HG03442 (cell line): ENCODE results near the gene HES7.

Source experiments
- ATAC-seq: cut with Tn5 transposase; IDR thresholded peaks from one replicate; pipeline ENCODE4 v1.9.1; 2021; ENCODE audit warnings: mild to moderate bottlenecking, moderate library complexity; ENCODE audit not compliant: unreplicated experiment

The HES7 gene

DNA sequence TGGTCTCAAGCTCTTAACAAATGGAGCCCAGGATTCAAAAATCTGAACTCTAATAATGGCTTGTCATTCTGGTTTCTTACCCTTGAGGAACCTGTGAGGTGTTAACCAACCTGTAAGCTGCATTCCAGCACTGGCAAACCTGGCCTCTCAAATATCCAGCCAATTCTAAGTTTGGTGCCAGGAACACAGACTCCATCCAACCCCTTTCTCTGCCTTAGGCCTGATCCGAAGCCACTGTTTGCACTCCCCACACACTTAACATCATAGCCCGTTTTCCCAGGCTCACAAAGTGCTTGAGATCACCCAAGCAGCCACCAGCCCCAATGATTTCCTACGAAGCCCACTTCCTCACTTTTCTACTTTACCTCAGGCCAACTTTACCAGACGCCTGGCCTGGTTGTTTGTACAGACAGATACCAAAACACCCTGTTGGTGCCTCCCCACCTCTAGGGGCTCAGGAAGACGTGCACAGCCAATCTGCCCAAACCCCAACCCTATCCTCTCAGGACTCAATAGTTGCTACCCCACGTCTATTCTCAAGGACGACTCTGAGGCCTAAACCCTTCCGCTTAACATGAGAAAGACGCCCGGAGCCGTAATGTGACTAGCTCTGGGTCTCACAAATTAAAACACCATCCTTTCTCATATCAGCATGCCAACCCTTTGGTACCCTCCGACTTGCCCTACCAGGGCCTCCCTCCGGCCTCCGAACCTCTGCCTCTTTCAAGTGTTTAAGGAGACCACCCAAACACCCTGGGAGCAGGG, 31.5 kb upstream of the HES7 start:
- no peak for ATAC-seq

DNA sequence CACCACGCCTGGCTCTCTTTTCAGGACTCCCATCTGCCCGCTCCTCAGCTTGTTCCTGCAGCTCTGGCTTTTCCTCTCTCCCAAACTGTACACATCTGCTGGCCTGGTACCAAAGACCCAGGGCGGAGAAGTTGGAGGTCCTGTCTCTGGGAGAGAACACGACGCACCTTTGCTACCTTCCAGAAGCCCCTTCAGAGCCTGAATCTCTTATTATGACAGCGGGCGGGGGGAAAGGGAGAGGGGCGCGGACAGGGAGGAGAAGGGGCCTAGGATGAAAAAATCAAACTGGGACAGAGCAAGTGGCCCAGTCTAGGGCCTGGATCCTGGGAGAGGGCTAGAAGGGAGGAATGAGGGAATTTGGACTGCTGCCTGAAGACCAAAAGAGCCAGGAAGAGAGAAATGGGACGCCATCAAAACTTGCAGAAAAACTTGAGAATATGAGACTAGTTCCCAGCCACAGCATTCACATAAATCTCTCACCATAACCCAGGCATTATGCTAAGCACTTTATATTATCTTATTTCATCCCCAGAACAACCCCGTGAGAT, 30.8 kb upstream of the HES7 start:
- no peak for ATAC-seq

DNA sequence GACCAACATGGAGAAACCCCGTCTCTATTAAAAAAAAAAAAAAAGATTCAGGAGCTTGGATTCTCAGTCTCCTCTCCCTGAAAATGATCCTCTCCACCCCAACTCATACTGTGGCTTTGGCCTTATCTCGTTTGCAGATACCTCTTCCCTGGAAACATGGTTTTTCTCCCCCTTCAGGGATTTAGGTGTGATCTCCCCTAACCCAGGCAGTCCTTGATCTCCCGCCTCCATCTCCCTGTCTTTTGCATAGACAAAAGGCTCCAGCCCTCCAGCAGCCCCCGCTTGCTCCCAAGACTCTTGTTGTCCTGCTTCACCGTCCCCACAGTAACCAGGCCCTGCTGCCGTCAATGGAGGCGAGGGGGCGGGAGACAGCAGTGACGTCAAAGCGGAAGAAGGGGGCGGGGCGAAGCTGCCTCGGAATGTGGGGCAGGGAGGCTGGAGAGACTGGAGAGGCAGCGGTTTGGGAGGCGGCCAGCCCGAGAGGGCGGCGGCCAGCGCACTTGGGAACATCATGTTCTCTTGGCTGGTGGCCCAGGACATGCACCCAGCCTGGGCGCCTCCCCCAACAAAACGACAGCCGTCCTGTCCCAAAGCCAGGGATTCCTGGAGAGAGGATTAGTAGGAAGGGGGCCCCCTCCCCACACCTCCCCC, 30.2 kb upstream of the HES7 start:
- ATAC-seq = no peak

DNA sequence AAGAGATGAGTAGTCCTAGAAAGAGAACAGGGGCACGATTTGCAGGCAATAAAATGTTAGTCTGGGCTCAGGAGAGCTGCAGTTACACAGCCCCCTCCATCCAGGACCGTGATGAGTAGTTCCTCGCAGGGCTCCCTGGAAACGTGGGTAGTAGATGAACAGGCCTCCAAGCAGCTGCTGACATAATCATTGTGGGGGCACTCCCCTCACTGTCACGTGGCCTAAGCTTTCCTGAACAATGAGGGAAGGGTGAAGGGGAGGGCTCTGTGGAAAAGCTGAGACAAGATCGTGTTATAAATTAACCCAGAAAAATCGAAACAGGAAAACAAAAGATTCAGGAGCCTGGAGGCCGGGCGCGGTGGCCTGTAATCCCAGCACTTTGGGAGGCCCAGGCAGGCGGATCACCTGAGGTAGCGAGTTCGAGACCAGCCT, 29.6 kb upstream of the HES7 start:
- no peak for ATAC-seq

DNA sequence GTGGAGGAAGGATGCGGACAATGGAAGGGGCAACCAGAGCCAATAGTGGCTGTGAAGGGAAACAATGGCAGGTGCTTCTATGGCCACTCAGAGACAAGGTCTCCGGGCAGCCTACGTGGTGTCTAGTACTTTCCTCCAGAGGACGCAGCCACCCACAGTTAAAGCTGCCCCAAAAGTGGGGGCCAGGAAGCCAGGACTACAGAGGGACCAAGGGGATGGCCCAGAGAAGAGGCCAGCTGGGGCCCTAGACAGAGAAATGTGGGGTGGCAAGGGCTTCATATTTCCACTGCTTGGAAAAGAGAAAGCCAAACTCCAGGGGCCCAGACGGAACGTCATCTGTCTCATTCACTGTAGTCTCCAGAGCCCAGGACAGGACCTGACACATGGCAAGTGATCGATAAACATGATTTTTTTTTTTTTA, 29.1 kb upstream of the HES7 start:
- no peak for ATAC-seq

DNA sequence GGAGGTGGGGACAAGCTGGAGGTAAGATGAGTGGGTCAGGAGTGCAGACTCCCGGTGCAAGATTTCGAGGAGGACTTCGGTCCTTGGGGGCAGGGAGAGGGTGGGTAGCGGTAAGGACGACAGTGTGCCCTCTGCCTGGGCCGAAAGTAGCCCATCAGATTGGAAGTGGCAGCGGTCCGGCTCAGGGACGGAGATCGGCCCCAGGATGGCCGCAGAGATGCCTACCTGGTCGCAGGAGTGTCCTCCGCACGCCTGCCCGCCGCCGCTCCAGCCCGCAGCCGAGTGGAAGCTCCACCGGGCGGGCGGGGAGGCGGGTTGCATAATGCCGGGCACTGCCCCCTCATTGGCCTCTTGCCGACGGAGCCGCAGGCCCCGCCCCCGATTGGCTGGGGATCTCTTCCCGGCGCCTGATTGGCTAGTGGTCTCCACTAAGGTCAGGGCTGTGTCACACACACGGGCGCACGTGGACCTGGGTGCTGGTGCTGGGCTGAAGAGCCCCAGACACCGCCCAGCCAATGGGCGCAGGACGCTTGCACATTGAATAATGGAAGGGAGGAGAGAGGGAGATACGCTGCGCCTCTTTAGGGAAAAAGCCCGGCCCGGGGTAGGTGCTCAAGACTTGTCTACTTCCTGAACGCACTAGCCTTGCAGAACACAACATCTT, 28.3 kb upstream of the HES7 start, which contains the start of gene PER1:
TSS of gene PER1 (minus strand) at position 293 of the 664 bp plus-strand sequence. CDS start 1,698 bp downstream, outside the sequence.
- peak; percentile 26 for ATAC-seq

DNA sequence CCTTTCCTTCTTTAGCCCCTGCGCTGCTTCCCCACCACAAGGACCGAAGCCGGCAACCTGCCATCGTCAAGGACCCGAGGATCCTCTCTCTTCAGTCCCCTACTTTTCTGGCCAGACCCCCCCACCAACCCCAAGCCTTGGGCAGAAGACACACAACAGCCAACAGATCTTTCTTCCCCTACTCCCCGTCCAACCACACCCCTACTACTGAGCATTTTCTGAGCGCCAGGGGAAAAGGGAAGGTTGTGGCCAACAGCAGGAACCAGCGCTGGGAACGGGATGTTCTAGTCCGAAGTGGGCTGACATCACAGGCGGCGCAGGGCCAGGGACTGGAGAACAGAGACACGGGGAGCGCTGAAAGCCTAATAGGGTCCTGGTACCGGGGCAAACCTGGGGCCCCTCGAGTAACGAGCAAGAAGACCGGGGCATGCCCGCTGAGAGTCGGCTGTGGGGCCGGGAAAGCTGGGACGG, 27.8 kb upstream of the HES7 start:
- ATAC-seq = no peak

DNA sequence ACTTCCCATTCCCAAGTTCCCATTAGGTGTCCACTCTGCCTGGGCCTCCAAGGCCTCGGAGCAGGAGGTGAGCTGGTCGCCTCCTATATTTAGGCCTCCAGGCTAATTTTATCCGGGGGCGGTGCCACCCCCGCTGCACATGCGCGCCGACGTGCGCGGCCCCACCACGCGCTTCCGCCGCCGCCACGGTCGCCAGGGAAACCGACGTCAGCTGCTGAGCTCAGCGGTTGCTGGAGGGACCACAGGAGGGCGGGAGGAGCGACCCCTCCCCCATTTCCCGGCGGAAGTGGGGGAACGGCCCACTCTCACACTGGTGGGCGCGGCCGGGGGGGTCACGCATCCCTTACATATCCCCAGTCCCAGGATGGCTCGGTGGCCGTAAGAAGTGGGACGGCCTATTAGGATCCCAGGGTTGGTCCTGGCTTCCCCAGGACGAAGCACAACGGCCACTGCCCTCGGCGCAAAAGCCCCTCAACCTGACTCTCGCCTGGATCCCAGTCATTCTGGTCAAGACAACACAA, 27.3 kb upstream of the HES7 start:
- ATAC-seq = no peak

DNA sequence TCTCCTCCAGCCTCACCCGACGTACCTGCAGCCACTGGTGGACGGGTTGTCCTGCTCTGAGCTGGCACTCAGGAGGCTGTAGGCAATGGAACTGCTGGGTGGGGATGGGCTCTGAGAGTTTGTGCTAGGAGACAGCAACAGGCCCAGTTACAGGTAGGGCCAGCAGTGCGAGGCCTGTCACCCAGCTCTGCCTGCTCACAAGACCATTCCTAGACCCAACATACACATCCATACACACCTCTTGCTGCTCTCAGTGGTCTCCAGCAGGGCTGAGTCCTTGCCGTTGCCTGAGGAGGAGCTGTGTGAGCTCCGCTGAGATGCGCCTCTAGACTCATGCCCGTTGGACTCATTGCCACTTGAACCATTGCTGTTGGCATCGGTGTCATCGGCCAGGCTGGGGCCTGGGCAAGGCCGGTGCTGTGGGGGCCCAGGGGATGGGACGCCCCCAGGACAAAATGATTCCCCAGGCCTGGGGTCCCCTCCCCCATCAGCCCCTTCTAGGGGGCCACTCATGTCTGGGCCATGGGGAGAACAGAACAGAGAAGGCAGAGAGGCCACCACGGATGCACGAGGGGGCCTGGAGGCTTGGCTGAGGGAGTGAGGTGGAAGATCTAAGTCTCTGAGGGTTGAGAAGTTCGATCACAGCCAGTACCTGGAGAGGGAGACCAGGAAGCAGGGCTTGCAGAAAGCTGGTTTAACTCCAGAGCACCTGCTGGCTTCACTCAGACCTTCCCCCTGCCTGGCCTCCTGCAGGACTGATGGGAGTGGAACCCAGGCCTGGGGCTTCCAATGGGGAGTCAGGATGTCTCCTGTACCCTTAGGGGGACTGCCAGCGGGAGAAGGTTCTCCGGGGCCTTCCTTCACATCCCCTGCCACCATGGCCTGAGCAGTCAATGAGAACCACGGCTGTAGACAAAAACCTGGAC, 26.6 kb upstream of the HES7 start:
- no peak for ATAC-seq

DNA sequence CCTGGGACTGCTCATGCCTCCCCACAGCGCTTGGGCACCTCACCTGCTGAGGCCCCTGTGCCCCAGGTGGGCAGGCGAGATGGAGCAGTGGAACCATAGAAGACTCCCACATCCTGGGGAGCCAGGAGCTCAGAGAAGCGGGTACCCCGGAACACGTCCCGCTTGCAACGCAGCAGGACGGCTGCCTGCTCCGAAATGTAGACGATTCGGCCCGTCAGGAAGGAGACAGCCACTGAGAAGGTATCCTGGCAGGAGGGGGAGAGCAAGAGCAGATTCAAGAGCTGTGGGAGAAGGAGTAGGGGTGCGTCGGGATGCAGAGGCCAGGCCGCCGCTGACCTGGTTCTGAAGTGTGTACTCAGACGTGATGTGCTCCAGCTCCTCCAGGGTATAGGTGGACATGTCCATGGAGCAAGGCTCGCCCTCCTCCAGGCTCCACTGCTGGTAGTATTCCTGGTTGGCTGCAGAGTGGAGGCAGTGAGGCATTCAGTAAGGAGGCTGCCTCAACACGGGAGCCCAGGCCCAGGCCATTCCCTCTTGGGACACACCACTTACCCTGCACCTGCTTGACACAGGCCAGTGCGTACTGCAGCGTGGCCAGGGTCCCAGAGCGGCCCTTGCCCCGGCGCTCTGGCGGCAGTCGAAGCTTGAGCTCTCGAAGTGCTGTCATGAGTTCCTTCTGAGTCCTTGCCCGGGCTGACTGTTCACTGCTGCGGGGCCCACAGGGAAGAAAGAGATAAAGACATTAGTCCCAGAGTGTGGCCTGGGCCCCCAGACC, 25.7 kb upstream of the HES7 start:
- no peak for ATAC-seq

DNA sequence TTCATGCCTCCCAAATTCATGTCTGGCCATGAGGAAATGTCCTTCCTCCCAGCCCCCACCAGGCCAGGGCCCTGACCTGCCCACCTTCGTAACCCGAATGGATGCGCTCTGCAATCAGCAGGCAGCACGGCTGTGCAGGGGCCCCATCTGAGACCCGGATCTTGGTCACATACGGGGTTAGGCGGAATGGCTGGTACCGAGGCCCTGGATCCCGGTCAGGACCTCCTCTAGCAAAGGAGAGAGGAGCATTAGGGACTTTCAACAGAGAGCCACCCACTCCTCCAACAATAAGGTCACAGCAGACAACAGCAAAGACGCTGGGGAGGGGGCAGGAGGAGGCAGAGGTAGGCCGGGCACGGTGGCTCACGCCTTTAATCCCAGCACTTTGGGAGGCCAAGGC, 24.7 kb upstream of the HES7 start:
- ATAC-seq = no peak

DNA sequence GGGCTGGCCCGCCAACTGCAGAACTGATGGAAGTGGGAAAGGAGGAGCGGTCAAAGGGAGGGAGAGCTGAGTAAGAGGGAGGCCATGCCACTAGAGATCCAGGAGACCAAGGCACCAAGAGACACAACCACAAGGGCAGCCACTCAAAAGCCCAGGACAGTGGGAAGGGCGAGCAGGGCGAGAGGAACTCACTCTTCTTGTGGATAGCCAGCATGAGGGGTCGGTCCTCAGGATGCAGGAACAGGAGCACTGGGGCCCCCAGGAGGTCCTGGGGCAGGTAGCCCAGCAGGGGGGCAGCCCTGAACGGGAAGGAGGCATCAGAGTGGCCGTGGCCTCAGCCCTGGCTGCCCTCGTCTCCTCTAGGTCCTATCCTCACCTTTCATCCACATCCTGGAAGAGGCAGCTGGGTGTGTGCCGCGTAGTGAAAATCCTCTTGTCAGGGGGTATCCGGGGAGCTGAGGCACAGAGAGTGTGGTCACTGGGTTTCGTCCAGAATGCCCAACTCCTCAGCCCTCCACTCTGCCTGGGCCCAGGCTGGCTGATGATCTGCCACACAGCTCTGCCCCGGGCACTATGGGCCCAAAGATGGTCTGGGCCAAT, 24.0 kb upstream of the HES7 start:
- ATAC-seq = no peak

DNA sequence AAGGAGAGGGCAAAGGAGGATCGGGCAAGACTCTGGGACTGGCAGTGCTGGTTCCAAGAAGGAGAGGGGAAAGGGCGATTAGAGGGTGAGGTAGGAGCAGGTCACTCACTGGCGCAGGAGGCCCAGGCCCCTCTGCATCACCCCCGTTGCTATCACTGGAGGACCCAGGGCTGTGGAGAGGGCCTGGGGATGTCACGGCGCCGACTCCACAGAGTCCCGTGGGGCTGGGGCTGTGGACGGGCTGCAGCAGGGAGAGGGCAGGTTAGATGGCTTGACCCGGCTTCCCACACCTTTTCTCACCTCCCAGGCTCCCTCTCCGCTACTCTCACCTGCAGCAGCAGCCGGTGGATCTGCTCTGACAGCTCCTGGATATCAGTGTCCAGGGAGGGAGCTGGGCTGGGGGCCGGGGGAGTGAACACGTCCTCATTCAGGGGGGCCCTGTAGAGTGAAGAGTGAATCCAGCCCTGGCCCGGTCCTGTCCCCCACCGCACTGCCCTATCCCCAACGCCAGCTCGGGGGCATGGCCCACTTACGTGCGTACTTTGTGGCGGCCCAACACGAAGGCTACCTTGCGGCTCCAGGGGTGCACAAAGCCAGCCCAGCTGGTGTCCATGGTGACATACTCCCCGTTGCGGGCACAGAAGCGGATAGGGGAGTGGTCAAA, 23.4 kb upstream of the HES7 start:
- no peak for ATAC-seq

DNA sequence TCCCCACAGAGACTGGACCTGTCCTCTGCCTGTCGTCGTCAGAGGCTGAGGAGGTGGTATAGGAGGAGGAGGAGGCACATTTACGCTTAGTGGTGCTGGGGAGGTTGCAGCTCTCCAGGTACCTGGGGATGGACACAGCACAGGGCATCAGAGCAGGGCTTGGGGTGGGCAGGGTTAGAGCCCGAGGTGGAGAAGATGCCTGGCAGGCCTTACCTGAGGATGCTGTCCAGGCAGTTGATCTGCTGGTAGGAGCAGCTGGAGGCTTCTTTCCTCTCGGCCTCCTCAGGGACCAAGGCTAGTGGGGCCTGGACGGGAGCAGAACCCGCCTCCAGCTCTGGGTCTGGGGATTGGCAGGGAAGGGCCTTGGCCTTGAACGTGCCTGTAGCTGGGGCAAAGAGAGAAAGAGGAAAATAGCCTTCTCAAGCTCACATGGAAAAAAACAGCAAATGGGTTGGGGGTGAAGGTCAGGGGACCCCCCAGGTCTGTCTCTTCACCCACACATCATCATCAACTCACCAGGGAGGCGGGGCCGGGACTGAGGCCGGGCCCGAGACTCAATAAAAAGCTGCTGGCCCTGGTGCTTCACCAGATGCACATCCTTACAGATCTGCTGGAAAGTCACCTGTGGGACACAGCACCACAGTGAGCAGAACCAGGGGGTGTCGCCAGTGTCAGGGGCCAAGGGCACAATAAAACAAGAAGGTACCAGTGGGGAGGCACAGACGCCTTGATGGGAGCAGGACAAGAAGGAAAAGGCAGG, 22.7 kb upstream of the HES7 start:
- ATAC-seq = no peak

DNA sequence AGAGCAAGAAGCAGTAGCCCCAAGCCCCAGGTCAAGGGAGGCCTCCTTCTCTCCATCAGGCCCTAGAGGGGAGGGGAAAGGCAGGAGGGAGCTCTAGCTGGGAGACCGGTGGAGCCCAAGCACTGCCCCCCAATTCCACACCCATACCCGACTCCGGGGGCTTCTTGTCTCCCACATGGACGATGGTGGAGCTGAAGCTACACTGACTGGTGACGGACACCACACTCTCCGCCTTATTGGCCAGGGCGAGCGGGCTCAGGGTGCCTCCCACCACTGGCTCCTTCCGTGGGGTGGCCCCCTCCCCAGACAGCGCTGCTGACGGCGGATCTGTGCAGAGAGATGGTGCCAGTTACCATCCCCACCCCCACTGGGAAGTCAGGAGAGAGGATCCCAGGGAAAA, 21.9 kb upstream of the HES7 start:
- ATAC-seq = no peak

DNA sequence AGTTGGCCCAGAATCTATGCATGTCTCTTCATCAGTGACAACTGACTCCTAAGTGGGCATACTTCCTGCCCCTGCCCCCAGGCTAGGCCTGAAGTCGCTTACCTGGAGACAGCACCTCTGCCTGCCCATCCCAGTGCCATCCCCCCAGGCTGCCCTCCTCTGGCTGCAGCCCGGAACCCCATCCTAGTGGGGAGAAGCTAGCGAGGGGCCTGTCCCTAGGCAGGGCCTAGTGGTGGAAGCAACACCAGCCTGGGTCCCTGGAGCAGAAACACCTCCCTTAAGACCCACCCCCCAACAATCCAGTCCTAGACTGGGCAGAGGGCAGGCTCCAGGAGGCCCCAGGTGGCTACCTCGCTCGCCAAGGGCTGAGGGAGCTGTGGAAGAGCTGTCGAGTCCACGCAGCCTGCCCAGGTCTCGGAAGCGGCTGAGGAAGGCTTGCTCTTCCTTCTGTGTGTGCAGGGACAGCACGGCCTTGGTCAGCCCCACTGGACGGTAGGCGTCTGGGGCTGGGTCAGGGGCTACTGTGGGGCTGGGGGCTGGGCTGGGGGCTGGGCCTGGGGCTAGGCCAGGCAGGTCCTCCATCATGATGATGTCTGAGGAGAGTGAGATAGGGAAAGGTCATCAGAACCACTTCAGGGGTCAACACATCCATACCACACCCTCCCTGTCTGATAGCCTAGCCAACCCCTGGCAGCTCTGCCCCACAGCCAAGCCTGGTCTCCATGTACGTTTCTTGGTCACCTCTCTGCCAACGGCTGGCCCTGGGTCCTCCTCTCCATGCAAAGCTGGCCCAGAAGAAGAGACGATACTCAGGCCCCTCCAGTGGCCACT, 20.7 kb upstream of the HES7 start:
- no peak for ATAC-seq
